NCI-H2171 treated with DMSO at 0.1 percent for 48 hours (cell line): ENCODE results near the gene FBXO28.

Experiments used
- DNase-seq: peaks from one replicate; lab custom pipeline; 2025; lab: John Stamatoyannopoulos, UW

FBXO28 gene

DNA sequence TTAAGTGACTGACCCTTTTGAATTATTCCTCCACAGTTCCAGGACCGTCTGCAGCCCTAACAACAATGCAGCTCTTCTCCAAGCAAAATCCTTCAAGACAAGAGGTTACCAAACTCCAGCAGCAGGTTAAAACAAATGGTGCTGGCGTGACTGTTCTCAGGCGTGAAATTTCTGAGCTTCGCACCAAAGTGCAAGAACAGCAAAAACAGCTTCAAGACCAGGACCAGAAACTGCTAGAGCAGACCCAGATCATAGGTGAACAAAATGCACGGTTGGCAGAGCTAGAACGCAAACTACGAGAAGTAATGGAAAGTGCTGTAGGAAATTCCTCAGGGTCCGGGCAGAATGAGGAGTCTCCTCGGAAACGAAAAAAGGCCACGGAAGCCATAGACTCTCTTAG, 43.4 kb downstream of the FBXO28 start:
- no peak for DNase-seq

DNA sequence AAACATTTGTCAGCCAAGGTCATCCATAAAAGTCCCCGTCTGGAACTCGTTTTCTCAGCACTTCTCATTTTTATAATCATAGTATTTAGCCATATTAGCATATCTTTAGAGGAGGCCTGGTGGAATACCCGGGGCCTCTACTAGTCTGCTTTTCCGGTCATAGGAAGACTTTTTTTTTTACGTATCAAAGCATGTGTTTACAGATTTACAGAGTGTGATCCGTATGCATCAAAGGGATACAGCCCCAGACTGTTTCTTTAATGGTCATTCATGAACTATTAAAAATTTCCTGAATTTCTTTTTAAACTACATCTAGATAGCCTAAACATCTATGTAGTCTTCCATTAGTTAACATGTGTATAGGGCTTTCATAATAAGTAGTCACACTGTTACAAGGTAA, 45.6 kb downstream of the FBXO28 start:
- no peak for DNase-seq

DNA sequence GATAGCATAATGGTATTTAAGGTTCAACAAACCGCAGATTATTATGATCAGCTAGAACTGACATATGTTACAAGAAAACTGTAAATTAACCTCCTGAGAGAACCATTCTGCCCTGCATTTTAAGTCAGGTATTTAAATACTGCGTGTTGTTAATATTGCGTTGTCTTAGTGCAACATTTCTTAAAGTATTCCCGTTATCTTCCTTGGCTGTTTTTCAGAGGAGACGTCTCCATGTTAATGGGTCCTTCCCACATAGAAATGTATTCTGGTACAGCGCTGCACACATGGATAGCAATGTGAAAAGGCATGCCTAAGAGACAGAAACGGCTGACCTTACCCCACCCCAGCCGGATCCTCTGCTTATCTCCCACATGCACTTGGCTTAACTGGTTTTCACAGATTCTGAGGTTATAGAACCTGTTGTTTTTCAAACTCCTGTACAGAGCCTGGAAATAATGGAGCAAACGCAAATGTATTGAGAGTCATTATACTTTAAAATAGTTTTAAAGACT, 46.3 kb downstream of the FBXO28 start:
- DNase-seq: no peak

- DNase-seq: no peak
These were observed 48.9 kb downstream of the FBXO28 start for GRCh38 chr1:224162768-224163167.

- DNase-seq: no peak
These were observed 49.4 kb downstream of the FBXO28 start for GRCh38 chr1:224163311-224163710.

GRCh38 chr1:224168859-224169380, 55.0 kb downstream of the FBXO28 start:
- no peak for DNase-seq

GRCh38 chr1:224169718-224170270, 55.9 kb downstream of the FBXO28 start:
- no peak for DNase-seq

DNA sequence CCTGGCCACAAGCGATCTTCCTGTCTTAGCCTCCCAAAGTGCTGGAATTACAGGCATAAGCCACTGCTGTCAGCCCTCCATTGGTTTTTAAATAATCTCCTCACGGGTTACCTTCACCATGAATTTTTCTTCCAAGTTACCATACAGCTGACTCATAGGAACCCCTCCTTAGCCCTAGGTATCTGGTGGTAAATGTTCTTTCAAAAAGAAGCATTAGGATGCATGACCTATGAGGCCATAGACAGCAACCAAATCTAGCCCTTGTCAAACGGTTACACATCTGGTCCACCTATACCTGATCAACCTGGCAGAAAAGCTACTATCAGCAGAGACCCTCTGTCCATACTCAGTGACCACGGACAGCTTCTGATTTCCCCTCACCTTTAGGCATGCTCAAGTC, 56.4 kb downstream of the FBXO28 start:
- DNase-seq: no peak

DNA sequence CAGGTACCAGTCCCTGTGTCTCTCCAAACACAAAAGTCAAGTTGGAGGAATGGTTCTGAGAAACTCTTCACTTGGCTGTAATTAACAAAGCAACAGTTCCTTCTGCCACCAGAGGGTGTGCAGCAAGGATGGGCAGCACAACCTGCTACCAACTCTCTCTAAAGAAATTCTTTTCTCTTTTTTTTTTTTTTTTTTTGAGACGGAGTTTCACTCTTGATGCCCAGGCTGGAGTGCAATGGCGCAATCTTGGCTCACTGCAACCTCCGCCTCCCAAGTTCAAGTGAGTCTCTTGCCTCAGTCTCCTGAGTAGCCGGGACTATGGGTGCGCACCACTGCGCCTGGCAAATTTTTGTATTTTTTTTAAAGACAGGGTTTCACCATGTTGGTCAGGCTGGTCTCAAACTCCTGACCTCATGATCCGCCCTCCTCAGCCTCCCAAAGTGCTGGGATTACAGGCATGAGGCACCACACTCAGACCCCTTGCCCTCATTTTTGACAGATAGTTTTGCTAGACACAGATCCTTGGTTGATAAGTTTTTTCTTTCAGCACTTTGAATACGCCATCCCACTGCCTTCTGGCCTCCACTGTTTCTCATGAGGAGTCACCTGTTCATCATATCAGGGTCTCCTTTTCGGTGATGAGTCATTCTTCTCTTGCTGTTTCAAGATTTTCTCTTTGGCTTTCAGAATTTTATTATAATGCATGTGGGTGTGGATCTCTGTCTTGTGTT, 57.0 kb downstream of the FBXO28 start:
- DNase-seq: no peak

- no peak for DNase-seq
These were observed 58.3 kb downstream of the FBXO28 start for GRCh38 chr1:224172229-224172628.

DNA sequence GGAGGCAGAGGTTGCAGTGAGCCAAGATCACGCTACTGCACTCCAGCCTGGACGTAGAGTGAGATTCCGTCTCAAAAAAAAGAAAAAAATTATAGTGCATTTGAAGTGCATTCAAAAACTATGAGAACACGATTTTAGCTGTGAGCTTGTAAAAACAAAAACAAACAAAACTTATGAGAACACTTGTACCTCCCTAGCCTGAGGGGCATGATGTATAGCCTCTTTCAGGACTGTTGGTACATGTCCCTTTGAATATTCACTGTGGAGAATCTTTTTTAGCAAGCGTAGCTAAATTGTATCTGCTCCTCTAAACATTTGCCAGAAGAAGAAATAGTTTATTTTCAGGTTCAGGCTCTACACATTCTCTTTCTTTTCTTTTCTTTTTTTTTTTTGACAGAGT, 59.6 kb downstream of the FBXO28 start:
- DNase-seq: no peak

- DNase-seq: no peak
These were observed 61.7 kb downstream of the FBXO28 start for GRCh38 chr1:224175617-224176016.

- DNase-seq: no peak
These were observed 63.6 kb downstream of the FBXO28 start for GRCh38 chr1:224177356-224177999.

GRCh38 chr1:224178894-224179293, 65.0 kb downstream of the FBXO28 start:
- DNase-seq: no peak

DNA sequence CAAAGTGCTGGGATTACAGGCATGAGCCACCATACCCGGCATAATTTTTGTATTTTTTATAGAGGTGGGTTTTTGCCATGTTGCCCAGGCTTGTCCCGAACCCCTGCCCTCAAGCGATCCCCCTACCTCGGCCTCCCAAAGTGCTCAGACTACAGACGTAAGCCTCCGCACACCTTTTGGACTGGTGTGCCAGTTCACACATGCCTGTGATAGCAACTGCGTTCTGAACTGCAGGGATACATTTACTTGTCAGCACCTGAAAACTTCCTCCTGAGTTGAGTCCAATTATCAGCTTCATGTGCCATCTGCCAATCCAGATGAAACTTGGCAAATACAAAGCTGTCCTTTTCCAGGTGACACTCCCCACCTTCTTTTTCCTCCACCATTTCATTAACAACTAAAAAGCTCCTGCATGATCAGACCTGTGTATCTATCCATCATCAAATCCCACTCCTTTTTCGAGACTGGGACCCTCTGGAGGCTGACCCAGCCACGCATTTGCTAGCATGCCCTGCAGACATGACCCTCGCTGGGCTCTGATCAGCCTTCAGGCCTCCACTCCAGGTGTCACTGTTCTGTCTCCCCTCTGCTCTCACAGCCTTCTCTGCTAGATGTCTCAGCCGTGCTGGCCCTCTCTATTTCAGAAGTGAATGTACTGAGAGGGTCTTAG, 67.0 kb downstream of the FBXO28 start:
- DNase-seq: peak; percentile 93

DNA sequence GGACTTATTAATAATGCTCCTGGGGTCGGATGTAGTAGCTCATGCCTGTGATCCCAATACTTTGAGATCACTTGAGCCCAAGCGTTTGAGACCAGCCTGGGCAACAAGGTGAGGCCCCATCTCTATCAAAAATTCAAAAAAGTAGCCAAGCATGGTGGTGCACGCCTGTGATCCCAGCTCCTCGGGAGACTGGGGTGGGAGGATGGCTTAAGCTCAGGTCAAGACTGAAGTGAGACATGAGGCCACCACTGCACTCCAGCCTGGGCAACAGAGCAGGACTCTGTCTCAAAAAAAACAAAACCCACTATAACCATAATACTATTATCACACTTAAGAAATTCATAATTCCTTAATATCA, 67.5 kb downstream of the FBXO28 start:
- DNase-seq: no peak

GRCh38 chr1:224182057-224182865, 68.3 kb downstream of the FBXO28 start:
- DNase-seq: peak; percentile 80

DNA sequence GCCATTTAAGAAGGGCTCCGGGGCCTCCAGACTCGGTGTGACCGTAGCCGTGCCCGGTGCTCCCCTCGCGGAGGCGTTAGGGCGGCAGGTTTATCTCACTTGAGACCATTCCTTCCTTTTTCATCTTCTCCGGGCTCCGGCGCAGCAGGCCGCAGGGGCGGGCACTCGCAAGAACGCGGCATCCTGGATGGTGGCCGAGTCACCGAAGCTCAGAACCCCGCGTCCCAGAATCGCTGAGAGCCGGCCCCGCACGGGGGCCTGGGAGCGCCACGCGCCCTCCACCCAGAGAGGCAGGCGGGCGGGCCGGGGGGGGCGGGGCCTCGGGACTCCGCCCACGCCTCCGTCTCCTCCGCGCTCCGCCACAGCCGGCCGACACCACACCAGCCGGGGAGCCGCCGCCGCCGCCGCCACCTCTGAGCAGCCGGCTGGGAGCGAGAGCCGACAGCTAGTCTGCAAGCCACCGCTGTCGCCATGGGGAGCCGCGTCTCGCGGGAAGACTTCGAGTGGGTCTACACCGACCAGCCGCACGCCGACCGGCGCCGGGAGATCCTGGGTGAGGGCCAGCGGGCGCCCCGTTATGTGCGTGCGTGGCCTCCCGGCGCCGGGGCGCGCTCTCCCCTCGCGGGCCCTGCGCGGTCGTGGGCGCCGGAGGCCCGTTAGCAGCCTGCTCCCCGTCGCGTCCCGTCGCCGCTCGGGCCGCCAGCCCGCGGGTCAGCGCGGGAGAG, 69.1 kb downstream of the FBXO28 start, which contains the start of gene DEGS1:
Gene DEGS1 (plus strand): TSS at position 375 of the 725 bp plus-strand sequence. CDS start 97 bp downstream, at position 472.
- DNase-seq: peak; percentile 85

- DNase-seq: peak; percentile 83
These were observed 69.8 kb downstream of the FBXO28 start for GRCh38 chr1:224183591-224184312.

GRCh38 chr1:224185208-224185607, 71.3 kb downstream of the FBXO28 start:
- no peak for DNase-seq
